Chondrocyte (in vitro differentiated cells): ENCODE measurements around the gene SLC30A3. TPM values are rescaled to one million over a fixed set of nuclear protein-coding genes. Genes with fewer than 3 reads are reported as not detected.

Experiments used
- DNase-seq: peaks from one replicate; pipeline ENCODE4 v3.0.0; 2021; ENCODE audit warnings: mixed read lengths, low spot score
- H3K27ac Mint-ChIP-seq: one replicate; pipeline ENCODE4 v1.8.0; 2021; ENCODE audit warnings: mild to moderate bottlenecking, moderate library complexity, mixed read lengths; ENCODE audit not compliant: unreplicated experiment
- H3K27me3 Mint-ChIP-seq: 2 replicates; pipeline ENCODE4 v1.8.0; 2021; ENCODE audit warnings: low read depth, mixed read lengths
- H3K36me3 Mint-ChIP-seq: 2 replicates; pipeline ENCODE4 v1.8.0; 2021; ENCODE audit warnings: low read depth, mixed read lengths
- H3K4me1 Mint-ChIP-seq: 2 replicates; pipeline ENCODE4 v1.8.0; 2021; ENCODE audit warnings: low read depth, mild to moderate bottlenecking, mixed read lengths
- H3K4me3 Mint-ChIP-seq: one replicate; pipeline ENCODE4 v1.8.0; 2021; ENCODE audit warnings: mild to moderate bottlenecking, moderate library complexity, mixed read lengths; ENCODE audit not compliant: unreplicated experiment
- H3K9me3 Mint-ChIP-seq: 2 replicates; pipeline ENCODE4 v1.8.0; 2021; ENCODE audit warnings: low read depth, mixed read lengths
- long read RNA-seq: library from polyadenylated mRNA; stranded (forward); transcript quantifications from one replicate; pipeline ENCODE4 v2.0.0, GENCODE V29; 2021
- total RNA-seq: library from RNA; stranded (reverse); gene quantifications from 3 replicates; pipeline ENCODE4 v1.2.1, GENCODE V29; 2021
- TF ChIP-seq, protein P1 (sequence below): fragments of 200-600 bp; sonication (generic); IDR thresholded peaks from 2 replicates; pipeline ENCODE4 v1.5.0; 2021; ENCODE audit warnings: antibody characterized with exemption, mild to moderate bottlenecking, moderate library complexity

SLC30A3 gene, protein sequence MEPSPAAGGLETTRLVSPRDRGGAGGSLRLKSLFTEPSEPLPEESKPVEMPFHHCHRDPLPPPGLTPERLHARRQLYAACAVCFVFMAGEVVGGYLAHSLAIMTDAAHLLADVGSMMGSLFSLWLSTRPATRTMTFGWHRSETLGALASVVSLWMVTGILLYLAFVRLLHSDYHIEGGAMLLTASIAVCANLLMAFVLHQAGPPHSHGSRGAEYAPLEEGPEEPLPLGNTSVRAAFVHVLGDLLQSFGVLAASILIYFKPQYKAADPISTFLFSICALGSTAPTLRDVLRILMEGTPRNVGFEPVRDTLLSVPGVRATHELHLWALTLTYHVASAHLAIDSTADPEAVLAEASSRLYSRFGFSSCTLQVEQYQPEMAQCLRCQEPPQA
- 0.17 to 0.31 TPM in 2 of 3 replicates, not detected in the other for total RNA-seq
- long read RNA-seq: 0 reads

DNA sequence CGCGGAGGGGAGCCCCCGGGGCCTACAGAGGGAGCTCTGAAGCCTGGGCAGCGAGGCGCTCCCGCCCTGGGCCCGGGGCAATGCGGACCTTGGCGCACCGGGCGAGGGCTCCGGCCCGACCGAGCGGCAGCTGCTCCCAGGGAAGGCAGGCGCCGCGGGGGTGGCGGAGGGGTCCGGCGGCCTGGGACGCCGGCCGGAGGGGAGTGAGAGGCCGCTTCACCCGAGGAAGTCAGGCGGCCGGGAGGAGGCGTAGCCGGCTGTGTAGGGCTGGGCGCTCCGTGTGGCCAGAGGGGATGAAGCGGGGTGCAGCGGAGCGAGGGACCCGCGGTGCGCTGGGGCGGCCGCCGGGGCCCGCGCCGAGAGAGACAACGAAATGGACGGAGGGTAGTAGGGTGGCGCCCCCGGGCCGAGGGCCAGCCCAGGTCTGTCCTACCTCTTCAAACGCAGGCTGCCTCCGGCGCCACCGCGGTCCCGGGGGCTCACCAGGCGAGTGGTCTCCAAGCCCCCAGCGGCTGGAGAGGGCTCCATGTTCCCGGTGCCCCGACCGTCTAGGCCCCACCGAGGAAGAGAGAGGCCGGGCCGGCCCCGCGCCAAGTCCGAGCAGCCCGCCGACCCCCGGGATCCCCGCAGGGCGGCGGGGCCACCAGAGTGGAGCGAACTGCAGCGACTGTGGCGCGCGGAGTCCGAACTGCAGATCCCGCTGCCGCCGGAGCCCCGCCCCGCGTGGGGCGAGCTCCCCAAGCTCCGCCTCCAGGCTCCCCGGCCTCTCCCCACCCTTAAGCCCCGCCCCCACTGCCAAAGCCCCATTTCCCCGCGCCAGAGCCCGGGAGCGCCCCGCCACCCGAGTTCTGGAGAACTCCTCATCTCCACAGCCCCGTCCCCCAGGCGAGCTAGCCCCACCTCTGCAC lies at the start of gene SLC30A3:
TSS of gene SLC30A3 (minus strand) at position 669 of the 908 bp plus-strand sequence. CDS start at position 528, 141 bp downstream.
- Mint-ChIP-seq H3K4me3 (peak within 1 kb of the TSS; percentile 73), H3K27ac (no peak within 1 kb of the TSS), H3K9me3 (no peaks in the 10 kb centered on the region), H3K27me3 (peaks cover 45% of the 10 kb centered on the region), H3K36me3 (peaks cover 5% of the 10 kb centered on the region), H3K4me1 (peaks cover 19% of the 10 kb centered on the region)
- TF ChIP-seq, protein P1, sequence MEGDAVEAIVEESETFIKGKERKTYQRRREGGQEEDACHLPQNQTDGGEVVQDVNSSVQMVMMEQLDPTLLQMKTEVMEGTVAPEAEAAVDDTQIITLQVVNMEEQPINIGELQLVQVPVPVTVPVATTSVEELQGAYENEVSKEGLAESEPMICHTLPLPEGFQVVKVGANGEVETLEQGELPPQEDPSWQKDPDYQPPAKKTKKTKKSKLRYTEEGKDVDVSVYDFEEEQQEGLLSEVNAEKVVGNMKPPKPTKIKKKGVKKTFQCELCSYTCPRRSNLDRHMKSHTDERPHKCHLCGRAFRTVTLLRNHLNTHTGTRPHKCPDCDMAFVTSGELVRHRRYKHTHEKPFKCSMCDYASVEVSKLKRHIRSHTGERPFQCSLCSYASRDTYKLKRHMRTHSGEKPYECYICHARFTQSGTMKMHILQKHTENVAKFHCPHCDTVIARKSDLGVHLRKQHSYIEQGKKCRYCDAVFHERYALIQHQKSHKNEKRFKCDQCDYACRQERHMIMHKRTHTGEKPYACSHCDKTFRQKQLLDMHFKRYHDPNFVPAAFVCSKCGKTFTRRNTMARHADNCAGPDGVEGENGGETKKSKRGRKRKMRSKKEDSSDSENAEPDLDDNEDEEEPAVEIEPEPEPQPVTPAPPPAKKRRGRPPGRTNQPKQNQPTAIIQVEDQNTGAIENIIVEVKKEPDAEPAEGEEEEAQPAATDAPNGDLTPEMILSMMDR: peak; percentile 35
- no peak for DNase-seq

DNA sequence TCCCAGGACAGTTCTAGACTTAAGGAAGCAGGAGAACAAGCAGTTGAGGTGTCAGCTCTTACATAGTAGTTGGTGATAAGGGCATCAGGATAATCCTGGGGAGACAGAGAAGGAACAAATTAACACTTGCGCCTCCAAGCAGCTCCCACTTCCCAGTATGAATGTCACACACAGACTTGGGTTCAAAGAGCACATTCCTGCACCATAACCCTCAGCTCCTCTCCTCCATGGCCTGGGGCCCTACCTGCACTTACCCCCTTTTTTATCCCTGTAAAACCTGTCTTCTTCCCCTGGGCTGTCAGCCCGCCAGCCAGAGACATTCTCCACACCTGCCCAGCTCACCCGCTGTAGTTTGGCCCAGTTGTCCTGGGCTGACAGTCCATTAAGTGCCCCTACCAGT lies 49.3 kb upstream of the SLC30A3 start:
- Mint-ChIP-seq H3K4me3 (no peak overlapping the region), H3K27ac (no peak overlapping the region), H3K36me3 (peaks cover 15% of the 10 kb centered on the region), H3K4me1 (peaks cover 9% of the 10 kb centered on the region), H3K27me3 (peaks cover 5% of the 10 kb centered on the region), H3K9me3 (no peaks in the 10 kb centered on the region)
- peak; percentile 32 for DNase-seq
- TF ChIP-seq, protein P1: no peak

DNA sequence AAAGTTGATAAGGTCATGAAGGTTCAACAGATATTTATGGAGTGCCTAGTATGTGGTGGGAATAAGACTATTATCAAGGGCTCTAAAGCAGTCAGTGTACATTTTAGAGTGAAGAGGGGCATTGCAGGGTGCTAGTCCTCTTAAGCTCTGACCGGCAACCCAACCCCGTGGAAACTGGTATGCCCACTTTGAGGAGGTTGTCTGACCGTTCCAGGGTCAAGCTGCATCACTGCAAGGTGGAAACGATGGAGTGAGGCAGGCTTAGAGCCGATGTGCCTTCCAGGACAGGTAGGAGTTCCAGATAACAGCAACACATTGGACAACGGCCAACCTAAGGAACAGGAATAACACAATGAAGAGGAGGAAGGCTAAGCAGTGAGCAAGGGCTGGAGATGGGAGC lies 46.8 kb upstream of the SLC30A3 start:
- Mint-ChIP-seq H3K27me3 (peaks cover 10% of the 10 kb centered on the region), H3K4me1 (peaks cover 9% of the 10 kb centered on the region), H3K4me3 (no peak overlapping the region), H3K27ac (no peak overlapping the region), H3K36me3 (peaks cover 15% of the 10 kb centered on the region), H3K9me3 (no peaks in the 10 kb centered on the region)
- TF ChIP-seq, protein P1: no peak
- no peak for DNase-seq

DNA sequence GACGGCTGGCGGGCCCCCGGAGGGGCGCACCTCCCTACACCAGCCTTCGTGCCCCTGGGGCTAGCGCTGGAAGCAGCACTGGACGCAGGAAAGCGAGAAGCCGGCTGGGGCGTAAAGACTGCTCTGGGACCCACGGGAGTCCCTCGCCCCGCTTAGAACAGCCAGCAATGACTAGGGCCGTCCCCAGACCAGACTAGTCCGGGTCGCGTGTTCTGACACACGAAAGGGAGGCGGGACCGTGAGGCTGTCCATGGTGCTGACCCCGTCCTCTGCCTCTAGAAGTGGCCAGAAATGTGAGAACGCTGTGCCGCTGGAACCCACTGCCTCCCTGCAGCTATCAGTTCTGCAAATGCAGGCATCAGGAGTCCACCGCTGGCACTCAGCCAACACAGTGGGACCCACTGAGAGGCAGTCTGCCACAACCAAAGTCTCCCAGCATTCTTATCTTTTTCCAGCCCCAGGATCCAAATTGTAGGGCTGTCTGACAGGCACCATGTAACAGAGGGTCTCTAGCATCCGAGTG lies 45.6 kb upstream of the SLC30A3 start, which contains the start of gene UCN:
TSS of gene UCN (minus strand) at position 87 of the 523 bp plus-strand sequence. CDS start 550 bp downstream, outside the sequence.
- H3K9me3 Mint-ChIP-seq: no peaks in the 10 kb centered on the region
- DNase-seq: peak; percentile 92
- H3K4me3 Mint-ChIP-seq: no peak within 1 kb of the TSS
- H3K36me3 Mint-ChIP-seq: peaks cover 15% of the 10 kb centered on the region
- H3K27ac Mint-ChIP-seq: no peak within 1 kb of the TSS
- TF ChIP-seq, protein P1: no peak
- peaks cover 9% of the 10 kb centered on the region for H3K4me1 Mint-ChIP-seq
- peaks cover 13% of the 10 kb centered on the region for H3K27me3 Mint-ChIP-seq
